Measurements from ENCODE around the gene KIAA1755.
A peak's percentile ranks its signal among the peaks of the same experiment; 100 is the strongest.

Gene KIAA1755

DNA sequence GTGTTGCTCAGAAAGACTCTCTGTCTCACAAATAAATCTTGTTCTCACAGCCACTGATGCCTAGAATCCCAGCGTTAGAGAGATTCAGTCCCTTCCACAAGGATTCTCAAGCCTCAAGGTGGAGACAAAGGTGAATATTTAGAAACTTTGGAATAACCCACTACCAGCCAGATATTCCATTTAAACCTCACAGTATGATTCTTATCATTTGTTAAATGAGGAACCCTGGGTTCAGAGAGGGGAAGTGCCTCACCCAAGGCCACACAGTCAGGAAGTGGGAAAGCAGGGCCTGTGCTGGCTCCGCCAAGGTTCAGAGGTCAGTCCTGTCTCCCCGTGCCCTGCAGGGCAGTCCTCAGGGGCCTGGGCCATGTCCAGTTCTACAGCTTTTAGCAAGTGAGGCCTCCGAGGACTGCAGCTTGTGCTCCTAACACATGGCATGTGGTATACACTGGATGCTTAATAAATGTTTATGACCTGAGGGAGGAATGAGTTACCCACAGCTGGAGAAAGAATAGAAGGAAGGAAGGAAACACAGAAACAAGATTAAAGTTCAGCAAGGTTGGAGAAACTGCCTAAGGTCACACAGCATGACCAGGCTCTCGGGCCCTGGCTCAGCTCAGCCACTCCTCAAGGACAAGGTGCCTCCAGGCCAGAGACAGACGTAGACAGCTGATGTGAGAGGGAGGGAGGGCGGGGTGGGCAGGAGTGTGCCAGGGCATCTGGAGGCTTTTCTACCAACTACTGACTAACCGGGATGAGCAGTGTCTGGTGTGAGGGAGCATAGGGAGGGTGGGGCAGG, 91.5 kb downstream of the KIAA1755 start:
- peaks cover 61% of the 10 kb centered on the region for H3K4me1 Mint-ChIP-seq
- H3K4me3 Mint-ChIP-seq: no peak overlapping the region
- TF ChIP-seq, protein P1, sequence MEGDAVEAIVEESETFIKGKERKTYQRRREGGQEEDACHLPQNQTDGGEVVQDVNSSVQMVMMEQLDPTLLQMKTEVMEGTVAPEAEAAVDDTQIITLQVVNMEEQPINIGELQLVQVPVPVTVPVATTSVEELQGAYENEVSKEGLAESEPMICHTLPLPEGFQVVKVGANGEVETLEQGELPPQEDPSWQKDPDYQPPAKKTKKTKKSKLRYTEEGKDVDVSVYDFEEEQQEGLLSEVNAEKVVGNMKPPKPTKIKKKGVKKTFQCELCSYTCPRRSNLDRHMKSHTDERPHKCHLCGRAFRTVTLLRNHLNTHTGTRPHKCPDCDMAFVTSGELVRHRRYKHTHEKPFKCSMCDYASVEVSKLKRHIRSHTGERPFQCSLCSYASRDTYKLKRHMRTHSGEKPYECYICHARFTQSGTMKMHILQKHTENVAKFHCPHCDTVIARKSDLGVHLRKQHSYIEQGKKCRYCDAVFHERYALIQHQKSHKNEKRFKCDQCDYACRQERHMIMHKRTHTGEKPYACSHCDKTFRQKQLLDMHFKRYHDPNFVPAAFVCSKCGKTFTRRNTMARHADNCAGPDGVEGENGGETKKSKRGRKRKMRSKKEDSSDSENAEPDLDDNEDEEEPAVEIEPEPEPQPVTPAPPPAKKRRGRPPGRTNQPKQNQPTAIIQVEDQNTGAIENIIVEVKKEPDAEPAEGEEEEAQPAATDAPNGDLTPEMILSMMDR (IDR thresholded peaks at IDR 0.05; ENCODE audit: unreplicated experiment in 3 of 3): no peak
- peak overlapping the region; percentile 54 to 93 (median 85) for H3K27ac Mint-ChIP-seq
- H3K36me3 Mint-ChIP-seq (ENCODE audit: low read depth): no peaks in the 10 kb centered on the region
- H3K27me3 Mint-ChIP-seq (ENCODE audit: low read depth): peaks cover 4% of the 10 kb centered on the region
- no peaks in the 10 kb centered on the region for H3K9me3 Mint-ChIP-seq

DNA sequence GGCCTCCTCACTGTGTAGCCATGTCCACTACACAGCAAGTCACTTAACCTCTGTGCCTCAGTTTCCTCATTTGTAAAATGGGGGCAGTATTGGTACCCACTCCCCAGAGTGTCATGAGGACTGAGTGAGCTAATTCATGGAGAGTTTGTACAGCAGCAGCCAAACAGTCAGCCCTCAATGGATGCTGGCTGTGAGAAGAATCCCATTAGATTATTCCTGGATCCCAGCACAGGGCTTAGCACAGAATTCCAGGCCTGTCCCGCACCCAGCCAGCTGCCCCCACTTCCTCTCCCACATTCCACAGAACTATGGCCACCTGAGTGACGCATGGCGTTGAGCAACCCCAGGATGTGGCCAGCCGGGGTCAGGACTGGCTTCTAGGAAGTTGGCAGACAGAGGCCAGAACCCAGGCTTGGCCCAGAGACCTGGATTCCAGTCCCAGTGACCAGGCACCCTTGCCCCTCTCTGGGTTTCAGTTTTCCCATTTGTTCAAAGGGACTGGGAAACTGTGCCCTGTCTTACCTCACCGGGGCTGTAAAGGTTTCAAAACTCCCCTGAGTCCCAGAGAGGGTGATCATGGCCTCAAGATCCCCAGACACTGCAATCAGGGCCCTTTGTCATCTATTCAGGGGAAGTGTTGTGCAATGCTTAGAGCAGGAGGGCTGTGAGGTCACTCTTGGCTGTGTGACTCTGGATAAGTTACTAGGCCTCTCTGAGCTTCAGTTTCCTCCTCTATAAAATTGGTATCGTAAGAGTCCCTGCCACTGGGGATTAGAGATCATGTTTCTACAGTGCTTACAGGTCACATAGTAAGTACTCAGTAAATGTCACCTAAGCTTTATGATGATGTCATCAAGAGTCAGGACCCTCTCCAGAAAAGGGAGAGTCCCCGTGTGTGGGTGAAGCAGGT, 92.4 kb downstream of the KIAA1755 start:
- Mint-ChIP-seq H3K4me3 (peak overlapping the region in 1 of 3 experiments; percentile 43), H3K36me3 (ENCODE audit: low read depth) (no peaks in the 10 kb centered on the region), H3K9me3 (no peaks in the 10 kb centered on the region), H3K4me1 (peaks cover 57% of the 10 kb centered on the region), H3K27me3 (ENCODE audit: low read depth) (peaks cover 7% of the 10 kb centered on the region), H3K27ac (peak overlapping the region; percentile 7 to 93 (median 85))
- TF ChIP-seq, protein P1 (IDR thresholded peaks at IDR 0.05; ENCODE audit: unreplicated experiment in 3 of 3): no peak

DNA sequence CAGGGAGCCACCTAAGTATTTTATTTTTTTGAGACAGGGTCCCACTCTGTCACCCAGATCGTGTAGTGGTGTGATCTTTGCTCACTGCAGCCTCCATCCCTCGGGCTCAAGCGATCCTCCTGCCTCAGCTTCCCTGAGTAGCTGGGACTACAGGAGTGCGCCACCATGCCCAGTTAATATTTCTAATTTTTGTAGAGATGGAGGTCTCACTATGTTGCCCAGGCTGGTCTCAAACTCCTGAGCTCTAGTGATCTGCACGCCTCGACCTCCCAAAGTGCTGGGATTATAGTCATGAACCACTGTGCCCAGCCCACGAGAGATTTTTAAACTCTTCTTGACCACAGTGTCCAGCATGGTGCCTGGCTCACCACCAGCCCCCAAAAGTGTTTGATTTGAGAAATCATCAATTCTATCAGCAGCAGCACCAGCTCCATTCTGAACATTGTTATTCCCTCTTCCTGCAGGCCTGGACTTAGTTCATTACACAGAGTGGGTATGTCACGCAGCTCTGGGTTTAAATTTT, 93.1 kb downstream of the KIAA1755 start:
- Mint-ChIP-seq H3K36me3 (ENCODE audit: low read depth) (no peaks in the 10 kb centered on the region), H3K27ac (peak overlapping the region; percentile 7 to 37 (median 19)), H3K9me3 (no peaks in the 10 kb centered on the region), H3K4me1 (peaks cover 51% of the 10 kb centered on the region), H3K27me3 (ENCODE audit: low read depth) (peaks cover 11% of the 10 kb centered on the region), H3K4me3 (peak overlapping the region in 1 of 3 experiments; percentile 43)
- TF ChIP-seq, protein P1 (IDR thresholded peaks at IDR 0.05; ENCODE audit: unreplicated experiment in 3 of 3): no peak

DNA sequence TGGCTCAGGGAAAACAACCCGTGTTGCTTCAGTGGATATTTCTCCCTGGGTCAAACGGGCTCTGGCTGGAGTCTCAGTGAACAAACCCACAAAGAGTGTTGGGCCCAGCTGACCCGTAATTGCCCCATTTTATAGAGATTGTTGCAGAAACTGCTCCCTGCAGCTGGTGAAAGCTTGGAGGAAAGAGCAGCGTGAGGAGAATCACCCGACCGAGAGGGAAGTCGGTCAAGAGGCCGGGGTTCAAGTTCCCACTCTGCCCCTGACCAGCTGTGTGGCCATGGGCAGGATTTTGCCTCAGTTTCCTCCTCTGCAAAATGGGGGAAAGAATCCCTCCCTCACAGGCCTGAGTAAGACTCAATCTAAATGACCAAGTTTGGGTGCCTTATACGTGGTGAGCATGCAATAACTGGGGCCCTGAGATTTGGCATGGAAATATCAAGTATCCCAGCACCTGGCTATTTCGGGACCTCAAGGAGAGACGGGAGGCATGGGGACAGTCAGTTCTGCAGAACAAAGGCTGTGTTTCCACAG, 93.8 kb downstream of the KIAA1755 start:
- peaks cover 11% of the 10 kb centered on the region for H3K27me3 Mint-ChIP-seq (ENCODE audit: low read depth)
- H3K36me3 Mint-ChIP-seq (ENCODE audit: low read depth): no peaks in the 10 kb centered on the region
- H3K9me3 Mint-ChIP-seq: no peaks in the 10 kb centered on the region
- H3K27ac Mint-ChIP-seq: peak overlapping the region in 2 of 3 experiments; percentile 49 to 76
- H3K4me1 Mint-ChIP-seq: peaks cover 46% of the 10 kb centered on the region
- TF ChIP-seq, protein P1 (IDR thresholded peaks at IDR 0.05; ENCODE audit: unreplicated experiment in 3 of 3): no peak
- peak overlapping the region in 1 of 3 experiments; percentile 65 for H3K4me3 Mint-ChIP-seq

DNA sequence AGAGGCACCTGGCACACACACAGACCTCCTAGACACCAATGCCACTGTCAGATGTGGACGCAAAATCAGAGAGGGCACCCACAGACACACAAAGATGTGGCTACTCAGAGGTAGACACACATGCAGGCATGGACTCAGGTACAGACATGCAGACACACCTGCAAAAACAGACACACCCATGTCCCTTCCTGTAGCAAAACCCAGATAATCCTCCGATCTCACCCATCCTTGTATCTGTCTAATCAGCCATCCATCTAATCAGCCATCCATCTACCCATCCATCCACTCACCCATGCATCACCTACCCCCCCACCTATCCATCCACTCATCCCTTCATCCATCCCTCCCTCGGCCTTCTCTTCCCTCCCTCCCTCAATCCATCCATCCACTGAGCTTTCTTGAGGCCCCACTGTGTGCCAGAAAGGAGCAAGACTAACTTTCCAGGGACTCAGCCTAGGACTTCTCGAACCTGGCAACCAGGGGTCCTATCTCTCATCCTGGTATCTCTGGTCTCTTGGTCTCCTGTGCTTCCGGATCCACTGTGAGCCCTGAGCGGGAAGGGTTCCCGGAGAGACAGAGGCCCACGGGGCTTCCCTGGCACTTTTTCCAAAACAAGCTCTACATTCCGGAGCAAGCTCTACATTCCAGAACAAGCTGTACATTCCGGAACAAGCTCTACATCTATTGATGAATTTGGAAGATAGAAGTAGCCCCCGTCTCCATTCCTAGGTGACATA, 94.4 kb downstream of the KIAA1755 start:
- H3K4me3 Mint-ChIP-seq: peak overlapping the region; percentile 64 to 68 (median 65)
- TF ChIP-seq, protein P1 (IDR thresholded peaks at IDR 0.05; ENCODE audit: unreplicated experiment in 3 of 3): no peak

More for the DNA sequence above, 94.4 kb downstream of the KIAA1755 start:
- no peaks in the 10 kb centered on the region for H3K36me3 Mint-ChIP-seq (ENCODE audit: low read depth)
- peaks cover 11% of the 10 kb centered on the region for H3K27me3 Mint-ChIP-seq (ENCODE audit: low read depth)
- no peaks in the 10 kb centered on the region for H3K9me3 Mint-ChIP-seq
- peak overlapping the region in 2 of 3 experiments; percentile 49 to 76 for H3K27ac Mint-ChIP-seq
- peaks cover 43% of the 10 kb centered on the region for H3K4me1 Mint-ChIP-seq
